Measurements from ENCODE around the gene SORCS1.

Gene SORCS1

DNA sequence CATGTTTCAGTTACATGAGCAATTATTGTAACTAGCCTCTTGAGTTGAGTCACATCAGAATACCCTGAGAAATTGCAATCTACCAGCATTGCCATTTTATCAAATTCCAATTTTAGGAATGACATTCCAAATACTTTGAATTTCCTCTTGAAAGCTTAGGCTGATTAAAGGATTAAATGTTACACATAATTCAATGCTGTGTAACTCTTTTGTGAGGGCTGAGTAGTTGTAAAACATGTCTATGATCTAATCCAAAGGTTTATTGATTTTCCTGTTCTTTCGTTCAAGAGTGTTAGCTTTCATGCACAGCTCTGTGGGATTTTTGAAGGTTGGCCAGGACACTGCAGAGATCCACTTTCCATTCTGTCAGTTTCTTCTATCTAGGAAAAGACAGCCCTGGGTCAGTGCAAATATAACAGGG is 193.1 kb downstream of the SORCS1 start:
- CTCF ChIA-PET = no interaction called here
- Histone ChIP-seq H3K9me3 (ENCODE audit: control insufficient read depth, insufficient read depth, low read depth, low read length) (no peaks in the 10 kb centered on the region), H3K4me3 (ENCODE audit: low read depth, low read length) (no peak overlapping the region), H3K27ac (ENCODE audit: extremely low read depth, low read depth, low read length) (no peak overlapping the region), H3K36me3 (ENCODE audit: control insufficient read depth in 2 of 2, insufficient read depth in 1 of 2, low read length in 2 of 2) (no peaks in the 10 kb centered on the region), H3K4me1 (ENCODE audit: control insufficient read depth, insufficient read depth, low read length) (peaks cover 14% of the 10 kb centered on the region)
- POLR2A ChIA-PET = no interaction called here
- no peak for TF ChIP-seq ZNF558 (tag by site-specific recombination; IDR thresholded peaks at IDR 0.05)
- TF ChIP-seq TCF7L2 (IDR thresholded peaks at IDR 0.05; ENCODE audit: borderline replicate concordance, low read depth, low read length) = peak; percentile 64; the same call in 1 of the 2 replicates
- TF ChIP-seq TRIM28 (IDR thresholded peaks at IDR 0.05; ENCODE audit: borderline replicate concordance, low read length) = peak; percentile 85

DNA sequence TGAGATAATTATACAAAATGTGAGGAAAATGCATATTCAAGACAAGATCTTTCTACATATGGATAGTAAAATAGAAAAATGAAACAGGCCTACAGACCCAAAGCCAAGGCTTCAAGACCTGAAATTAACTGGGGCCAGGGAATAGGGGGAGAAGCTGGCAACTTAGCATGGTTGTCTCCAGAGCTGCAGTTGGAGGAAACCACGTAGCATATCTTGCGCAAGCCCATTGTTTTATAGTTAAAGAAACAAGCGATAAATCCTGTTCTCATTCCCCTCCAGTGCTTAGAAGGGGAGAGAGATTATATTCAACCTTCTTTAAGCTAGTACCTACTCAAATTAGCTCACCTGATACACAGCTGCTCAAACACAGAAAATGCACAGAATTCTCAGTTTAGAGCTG is 197.1 kb downstream of the SORCS1 start:
- no peak overlapping the region for H3K4me3 ChIP-seq (ENCODE audit: low read depth, low read length)
- no peaks in the 10 kb centered on the region for H3K36me3 ChIP-seq (ENCODE audit: control insufficient read depth in 2 of 2, insufficient read depth in 1 of 2, low read length in 2 of 2)
- TF ChIP-seq ZNF175 (tag by site-specific recombination; IDR thresholded peaks at IDR 0.05) = no peak
- no peak for TF ChIP-seq ZNF645 (tag by site-specific recombination; IDR thresholded peaks at IDR 0.05)
- TF ChIP-seq ZBTB1 (tag by site-specific recombination; IDR thresholded peaks at IDR 0.05) = no peak
- TF ChIP-seq, protein P1, sequence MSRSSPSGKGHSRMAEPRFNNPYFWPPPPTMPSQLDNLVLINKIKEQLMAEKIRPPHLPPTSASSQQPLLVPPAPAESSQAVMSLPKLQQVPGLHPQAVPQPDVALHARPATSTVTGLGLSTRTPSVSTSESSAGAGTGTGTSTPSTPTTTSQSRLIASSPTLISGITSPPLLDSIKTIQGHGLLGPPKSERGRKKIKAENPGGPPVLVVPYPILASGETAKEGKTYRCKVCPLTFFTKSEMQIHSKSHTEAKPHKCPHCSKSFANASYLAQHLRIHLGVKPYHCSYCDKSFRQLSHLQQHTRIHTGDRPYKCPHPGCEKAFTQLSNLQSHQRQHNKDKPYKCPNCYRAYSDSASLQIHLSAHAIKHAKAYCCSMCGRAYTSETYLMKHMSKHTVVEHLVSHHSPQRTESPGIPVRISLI (tag by site-specific recombination; IDR thresholded peaks at IDR 0.05) = no peak
- no peak for TF ChIP-seq ZNF701 (tag by site-specific recombination; IDR thresholded peaks at IDR 0.05)
- TF ChIP-seq TCF7L2 (IDR thresholded peaks at IDR 0.05; ENCODE audit: borderline replicate concordance, low read depth, low read length) = no peak
- no peak for TF ChIP-seq ZNF10 (tag by site-specific recombination; IDR thresholded peaks at IDR 0.05)
- TF ChIP-seq, protein P2, sequence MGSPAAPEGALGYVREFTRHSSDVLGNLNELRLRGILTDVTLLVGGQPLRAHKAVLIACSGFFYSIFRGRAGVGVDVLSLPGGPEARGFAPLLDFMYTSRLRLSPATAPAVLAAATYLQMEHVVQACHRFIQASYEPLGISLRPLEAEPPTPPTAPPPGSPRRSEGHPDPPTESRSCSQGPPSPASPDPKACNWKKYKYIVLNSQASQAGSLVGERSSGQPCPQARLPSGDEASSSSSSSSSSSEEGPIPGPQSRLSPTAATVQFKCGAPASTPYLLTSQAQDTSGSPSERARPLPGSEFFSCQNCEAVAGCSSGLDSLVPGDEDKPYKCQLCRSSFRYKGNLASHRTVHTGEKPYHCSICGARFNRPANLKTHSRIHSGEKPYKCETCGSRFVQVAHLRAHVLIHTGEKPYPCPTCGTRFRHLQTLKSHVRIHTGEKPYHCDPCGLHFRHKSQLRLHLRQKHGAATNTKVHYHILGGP (tag by site-specific recombination; IDR thresholded peaks at IDR 0.05) = no peak
- CTCF ChIA-PET = no interaction called here
- peaks cover 5% of the 10 kb centered on the region; the same call in 1 of the 2 replicates for H3K4me1 ChIP-seq (ENCODE audit: control insufficient read depth, insufficient read depth, low read length)
- H3K27ac ChIP-seq (ENCODE audit: extremely low read depth, low read depth, low read length) = no peak overlapping the region
- H3K9me3 ChIP-seq (ENCODE audit: control insufficient read depth, insufficient read depth, low read depth, low read length) = no peaks in the 10 kb centered on the region
- POLR2A ChIA-PET = no interaction called here

- H3K4me1 ChIP-seq (ENCODE audit: control insufficient read depth, insufficient read depth, low read length) = no peaks in the 10 kb centered on the region
- CTCF ChIA-PET = no interaction called here
- H3K4me3 ChIP-seq (ENCODE audit: low read depth, low read length) = no peak overlapping the region
- H3K36me3 ChIP-seq (ENCODE audit: control insufficient read depth in 2 of 2, insufficient read depth in 1 of 2, low read length in 2 of 2) = no peaks in the 10 kb centered on the region
- no peaks in the 10 kb centered on the region for H3K9me3 ChIP-seq (ENCODE audit: control insufficient read depth, insufficient read depth, low read depth, low read length)
- POLR2A ChIA-PET = no interaction called here
- TF ChIP-seq ZNF223 (tag by site-specific recombination; IDR thresholded peaks at IDR 0.05) = no peak
- TF ChIP-seq ZNF610 (tag by site-specific recombination; IDR thresholded peaks at IDR 0.05; ENCODE audit: borderline replicate concordance) = no peak
- no peak for TF ChIP-seq ZNF747 (tag by site-specific recombination; IDR thresholded peaks at IDR 0.05)
- TF ChIP-seq, protein P1 (tag by site-specific recombination; IDR thresholded peaks at IDR 0.05) = no peak
- TF ChIP-seq ZNF155 (tag by site-specific recombination; IDR thresholded peaks at IDR 0.05) = no peak
- no peak overlapping the region for H3K27ac ChIP-seq (ENCODE audit: extremely low read depth, low read depth, low read length)
Measured at GRCh38 chr10:106960812-106961211, 203.7 kb downstream of the SORCS1 start.

DNA sequence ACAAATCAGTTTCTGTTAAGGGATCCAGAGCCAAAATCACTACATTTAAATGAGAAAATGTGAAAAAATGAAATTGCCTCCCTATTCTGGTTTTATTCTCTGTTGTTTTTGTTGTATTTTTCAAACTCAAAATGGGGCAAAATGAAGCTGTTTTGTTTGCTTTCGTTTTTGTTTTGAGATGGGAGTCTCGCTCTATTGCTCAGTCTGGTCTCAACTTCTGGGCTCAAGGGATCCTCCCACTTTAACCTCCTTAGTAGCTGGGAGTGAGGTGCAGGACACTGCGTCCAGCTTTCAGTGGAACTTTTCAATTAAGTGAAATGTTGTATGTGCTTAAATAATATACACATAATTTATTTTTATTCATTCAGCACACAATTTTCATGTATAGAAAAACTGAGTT is 205.0 kb downstream of the SORCS1 start:
- H3K4me1 ChIP-seq (ENCODE audit: control insufficient read depth, insufficient read depth, low read length) = no peaks in the 10 kb centered on the region
- H3K4me3 ChIP-seq (ENCODE audit: low read depth, low read length) = no peak overlapping the region
- ChIA-PET POLR2A (no interaction called here), CTCF (no interaction called here)
- no peak overlapping the region for H3K27ac ChIP-seq (ENCODE audit: extremely low read depth, low read depth, low read length)
- no peaks in the 10 kb centered on the region for H3K9me3 ChIP-seq (ENCODE audit: control insufficient read depth, insufficient read depth, low read depth, low read length)
- no peaks in the 10 kb centered on the region for H3K36me3 ChIP-seq (ENCODE audit: control insufficient read depth in 2 of 2, insufficient read depth in 1 of 2, low read length in 2 of 2)
- TF ChIP-seq ZNF37A (tag by site-specific recombination; IDR thresholded peaks at IDR 0.05) (no peak), ZNF624 (tag by site-specific recombination; IDR thresholded peaks at IDR 0.05) (no peak), ZNF596 (tag by site-specific recombination; IDR thresholded peaks at IDR 0.05) (no peak), SCRT1 (tag by site-specific recombination; IDR thresholded peaks at IDR 0.05; ENCODE audit: borderline replicate concordance) (no peak), SP7 (tag by site-specific recombination; IDR thresholded peaks at IDR 0.05) (no peak), ZNF514 (tag by site-specific recombination; IDR thresholded peaks at IDR 0.05) (no peak), ZNF23 (tag by site-specific recombination; IDR thresholded peaks at IDR 0.05; ENCODE audit: borderline replicate concordance) (no peak)
- TF ChIP-seq, protein P3, sequence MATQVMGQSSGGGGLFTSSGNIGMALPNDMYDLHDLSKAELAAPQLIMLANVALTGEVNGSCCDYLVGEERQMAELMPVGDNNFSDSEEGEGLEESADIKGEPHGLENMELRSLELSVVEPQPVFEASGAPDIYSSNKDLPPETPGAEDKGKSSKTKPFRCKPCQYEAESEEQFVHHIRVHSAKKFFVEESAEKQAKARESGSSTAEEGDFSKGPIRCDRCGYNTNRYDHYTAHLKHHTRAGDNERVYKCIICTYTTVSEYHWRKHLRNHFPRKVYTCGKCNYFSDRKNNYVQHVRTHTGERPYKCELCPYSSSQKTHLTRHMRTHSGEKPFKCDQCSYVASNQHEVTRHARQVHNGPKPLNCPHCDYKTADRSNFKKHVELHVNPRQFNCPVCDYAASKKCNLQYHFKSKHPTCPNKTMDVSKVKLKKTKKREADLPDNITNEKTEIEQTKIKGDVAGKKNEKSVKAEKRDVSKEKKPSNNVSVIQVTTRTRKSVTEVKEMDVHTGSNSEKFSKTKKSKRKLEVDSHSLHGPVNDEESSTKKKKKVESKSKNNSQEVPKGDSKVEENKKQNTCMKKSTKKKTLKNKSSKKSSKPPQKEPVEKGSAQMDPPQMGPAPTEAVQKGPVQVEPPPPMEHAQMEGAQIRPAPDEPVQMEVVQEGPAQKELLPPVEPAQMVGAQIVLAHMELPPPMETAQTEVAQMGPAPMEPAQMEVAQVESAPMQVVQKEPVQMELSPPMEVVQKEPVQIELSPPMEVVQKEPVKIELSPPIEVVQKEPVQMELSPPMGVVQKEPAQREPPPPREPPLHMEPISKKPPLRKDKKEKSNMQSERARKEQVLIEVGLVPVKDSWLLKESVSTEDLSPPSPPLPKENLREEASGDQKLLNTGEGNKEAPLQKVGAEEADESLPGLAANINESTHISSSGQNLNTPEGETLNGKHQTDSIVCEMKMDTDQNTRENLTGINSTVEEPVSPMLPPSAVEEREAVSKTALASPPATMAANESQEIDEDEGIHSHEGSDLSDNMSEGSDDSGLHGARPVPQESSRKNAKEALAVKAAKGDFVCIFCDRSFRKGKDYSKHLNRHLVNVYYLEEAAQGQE (tag by site-specific recombination; IDR thresholded peaks at IDR 0.05) = no peak

Data from HEK293 (cell line).